Measurements from ENCODE around the gene MAGI3. TPM values are rescaled to one million over a fixed set of nuclear protein-coding genes. Genes with fewer than 3 reads are reported as not detected.
"Not testable (repeated sequence)": the region's sequence is repeated elsewhere in the genome, so short reads cannot be mapped to it uniquely, and the experiment has no call there.

The MAGI3 gene
- polyA plus RNA-seq, 2 of the 4 experiments (the other 2 are of a cell fraction) = 3.8 to 7.9 TPM

DNA sequence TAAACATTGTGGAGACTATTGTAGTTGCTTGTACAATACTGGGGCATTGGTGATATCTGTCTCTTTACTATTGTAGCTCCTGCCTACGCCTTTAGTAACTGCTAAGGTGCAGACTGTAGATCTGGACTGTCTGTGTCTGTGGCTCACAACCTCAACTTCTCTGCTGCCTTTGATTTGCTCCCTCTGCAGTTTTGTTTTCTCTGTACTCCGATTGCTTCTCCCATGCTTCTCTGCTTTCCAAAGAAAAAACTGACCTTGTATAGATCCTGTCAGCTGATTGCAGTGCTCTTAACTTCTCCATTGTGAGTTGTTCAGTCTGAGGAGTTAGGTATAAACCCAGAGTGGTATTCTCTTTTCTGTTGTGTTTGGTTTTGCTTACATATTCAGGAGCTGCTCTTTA, 15.3 kb downstream of the MAGI3 start:
- no peak for TF ChIP-seq FOSL2 (IDR thresholded peaks at IDR 0.05)
- TF ChIP-seq FOSL2 (CRISPR knock-in tag; IDR thresholded peaks at IDR 0.05) = no peak
- TF ChIP-seq HOXA7 (CRISPR knock-in tag; IDR thresholded peaks at IDR 0.05) = no peak
- TF ChIP-seq, protein P1, sequence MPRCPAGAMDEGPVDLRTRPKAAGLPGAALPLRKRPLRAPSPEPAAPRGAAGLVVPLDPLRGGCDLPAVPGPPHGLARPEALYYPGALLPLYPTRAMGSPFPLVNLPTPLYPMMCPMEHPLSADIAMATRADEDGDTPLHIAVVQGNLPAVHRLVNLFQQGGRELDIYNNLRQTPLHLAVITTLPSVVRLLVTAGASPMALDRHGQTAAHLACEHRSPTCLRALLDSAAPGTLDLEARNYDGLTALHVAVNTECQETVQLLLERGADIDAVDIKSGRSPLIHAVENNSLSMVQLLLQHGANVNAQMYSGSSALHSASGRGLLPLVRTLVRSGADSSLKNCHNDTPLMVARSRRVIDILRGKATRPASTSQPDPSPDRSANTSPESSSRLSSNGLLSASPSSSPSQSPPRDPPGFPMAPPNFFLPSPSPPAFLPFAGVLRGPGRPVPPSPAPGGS (IDR thresholded peaks at IDR 0.05) = no peak
- TF ChIP-seq, protein P2, sequence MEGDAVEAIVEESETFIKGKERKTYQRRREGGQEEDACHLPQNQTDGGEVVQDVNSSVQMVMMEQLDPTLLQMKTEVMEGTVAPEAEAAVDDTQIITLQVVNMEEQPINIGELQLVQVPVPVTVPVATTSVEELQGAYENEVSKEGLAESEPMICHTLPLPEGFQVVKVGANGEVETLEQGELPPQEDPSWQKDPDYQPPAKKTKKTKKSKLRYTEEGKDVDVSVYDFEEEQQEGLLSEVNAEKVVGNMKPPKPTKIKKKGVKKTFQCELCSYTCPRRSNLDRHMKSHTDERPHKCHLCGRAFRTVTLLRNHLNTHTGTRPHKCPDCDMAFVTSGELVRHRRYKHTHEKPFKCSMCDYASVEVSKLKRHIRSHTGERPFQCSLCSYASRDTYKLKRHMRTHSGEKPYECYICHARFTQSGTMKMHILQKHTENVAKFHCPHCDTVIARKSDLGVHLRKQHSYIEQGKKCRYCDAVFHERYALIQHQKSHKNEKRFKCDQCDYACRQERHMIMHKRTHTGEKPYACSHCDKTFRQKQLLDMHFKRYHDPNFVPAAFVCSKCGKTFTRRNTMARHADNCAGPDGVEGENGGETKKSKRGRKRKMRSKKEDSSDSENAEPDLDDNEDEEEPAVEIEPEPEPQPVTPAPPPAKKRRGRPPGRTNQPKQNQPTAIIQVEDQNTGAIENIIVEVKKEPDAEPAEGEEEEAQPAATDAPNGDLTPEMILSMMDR (IDR thresholded peaks at IDR 0.05) = no peak
- TF ChIP-seq, protein P3, sequence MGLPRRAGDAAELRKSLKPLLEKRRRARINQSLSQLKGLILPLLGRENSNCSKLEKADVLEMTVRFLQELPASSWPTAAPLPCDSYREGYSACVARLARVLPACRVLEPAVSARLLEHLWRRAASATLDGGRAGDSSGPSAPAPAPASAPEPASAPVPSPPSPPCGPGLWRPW (IDR thresholded peaks at IDR 0.05) = no peak
- TF ChIP-seq MAFK (IDR thresholded peaks at IDR 0.05; ENCODE audit: partially characterized antibody) = no peak
- TF ChIP-seq, protein P4, sequence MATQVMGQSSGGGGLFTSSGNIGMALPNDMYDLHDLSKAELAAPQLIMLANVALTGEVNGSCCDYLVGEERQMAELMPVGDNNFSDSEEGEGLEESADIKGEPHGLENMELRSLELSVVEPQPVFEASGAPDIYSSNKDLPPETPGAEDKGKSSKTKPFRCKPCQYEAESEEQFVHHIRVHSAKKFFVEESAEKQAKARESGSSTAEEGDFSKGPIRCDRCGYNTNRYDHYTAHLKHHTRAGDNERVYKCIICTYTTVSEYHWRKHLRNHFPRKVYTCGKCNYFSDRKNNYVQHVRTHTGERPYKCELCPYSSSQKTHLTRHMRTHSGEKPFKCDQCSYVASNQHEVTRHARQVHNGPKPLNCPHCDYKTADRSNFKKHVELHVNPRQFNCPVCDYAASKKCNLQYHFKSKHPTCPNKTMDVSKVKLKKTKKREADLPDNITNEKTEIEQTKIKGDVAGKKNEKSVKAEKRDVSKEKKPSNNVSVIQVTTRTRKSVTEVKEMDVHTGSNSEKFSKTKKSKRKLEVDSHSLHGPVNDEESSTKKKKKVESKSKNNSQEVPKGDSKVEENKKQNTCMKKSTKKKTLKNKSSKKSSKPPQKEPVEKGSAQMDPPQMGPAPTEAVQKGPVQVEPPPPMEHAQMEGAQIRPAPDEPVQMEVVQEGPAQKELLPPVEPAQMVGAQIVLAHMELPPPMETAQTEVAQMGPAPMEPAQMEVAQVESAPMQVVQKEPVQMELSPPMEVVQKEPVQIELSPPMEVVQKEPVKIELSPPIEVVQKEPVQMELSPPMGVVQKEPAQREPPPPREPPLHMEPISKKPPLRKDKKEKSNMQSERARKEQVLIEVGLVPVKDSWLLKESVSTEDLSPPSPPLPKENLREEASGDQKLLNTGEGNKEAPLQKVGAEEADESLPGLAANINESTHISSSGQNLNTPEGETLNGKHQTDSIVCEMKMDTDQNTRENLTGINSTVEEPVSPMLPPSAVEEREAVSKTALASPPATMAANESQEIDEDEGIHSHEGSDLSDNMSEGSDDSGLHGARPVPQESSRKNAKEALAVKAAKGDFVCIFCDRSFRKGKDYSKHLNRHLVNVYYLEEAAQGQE (IDR thresholded peaks at IDR 0.05) = no peak
- TF ChIP-seq KDM5A (IDR thresholded peaks at IDR 0.05) = no peak
- no peak for TF ChIP-seq NR3C1 (IDR thresholded peaks at IDR 0.05)
- no peak for TF ChIP-seq RAD21 (conservative IDR thresholded peaks at IDR 0.05 in 1 of 2, IDR thresholded peaks at IDR 0.05 in 1 of 2)
- TF ChIP-seq EHMT2 (IDR thresholded peaks at IDR 0.05; ENCODE audit: low read depth) = no peak
- no peak for TF ChIP-seq ZSCAN20 (CRISPR knock-in tag; IDR thresholded peaks at IDR 0.05)
- FAIRE-seq = no peak
- 59% methylated on average over 2 of the region's 2 CpGs for WGBS (ENCODE audit: missing lambda C conversion rate)
- ATAC-seq = no peak
- CTCF ChIA-PET = no interaction called here
- no peak overlapping the region for H3K4me2 ChIP-seq
- no peak overlapping the region for H3K27ac ChIP-seq
- no peak for DNase-seq (ENCODE audit: low read depth in 1 of 2, low spot score in 1 of 2)
- H3K4me1 ChIP-seq = 0 out of 3 replicates have a peak, but pooled peaks cover 9% of the 10 kb centered on the region
- no peak overlapping the region for H3K4me3 ChIP-seq
- POLR2A ChIA-PET = no interaction called here
- no peaks in the 10 kb centered on the region for H3K9me3 ChIP-seq

DNA sequence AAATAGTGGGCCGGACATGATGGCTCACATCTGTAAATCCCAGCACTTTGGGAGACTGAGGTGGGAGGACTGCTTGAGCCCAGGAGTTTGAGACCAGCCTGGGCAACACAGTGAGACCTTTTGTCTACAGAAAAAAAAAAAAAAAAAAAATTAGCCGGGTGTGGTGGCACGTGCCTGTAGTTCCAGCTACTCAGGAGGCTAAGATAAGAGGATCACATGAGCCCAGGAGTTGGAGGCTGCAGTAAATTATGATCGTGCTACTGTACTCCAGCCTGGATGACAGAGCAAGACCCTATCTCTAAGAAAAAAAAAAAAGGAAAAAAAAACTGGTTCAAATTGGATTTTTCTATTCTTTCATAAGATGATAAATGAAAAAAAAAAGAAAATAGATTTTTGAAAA, 15.8 kb downstream of the MAGI3 start:
- H3K4me2 ChIP-seq; H3K4me1 ChIP-seq; H3K27ac ChIP-seq; DNase-seq (ENCODE audit: low read depth in 1 of 2, low spot score in 1 of 2); ATAC-seq; POLR2A ChIA-PET; FAIRE-seq; CTCF ChIA-PET; H3K4me3 ChIP-seq; H3K9me3 ChIP-seq: not testable (repeated sequence)
- WGBS (ENCODE audit: missing lambda C conversion rate) = 95% methylated on average over 4 of the region's 4 CpGs

DNA sequence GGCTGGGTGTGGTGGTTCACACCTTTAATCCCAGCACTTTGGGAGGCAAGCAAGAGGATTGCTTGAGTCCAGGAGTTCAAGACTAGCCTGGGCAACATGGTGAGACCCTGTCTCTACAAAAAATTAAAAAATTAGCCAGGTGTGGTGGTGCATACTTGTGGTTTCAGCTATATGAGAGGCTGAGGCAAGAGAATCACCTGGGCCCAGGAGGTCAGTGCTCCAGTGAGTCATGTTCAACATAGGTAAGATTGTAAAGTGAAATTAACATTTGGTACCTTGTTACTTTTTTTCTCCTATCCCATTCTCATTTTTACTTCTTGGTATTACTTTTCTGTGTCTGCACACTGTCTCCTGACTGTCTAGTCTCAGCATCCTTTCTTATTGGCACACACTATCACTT, 19.0 kb downstream of the MAGI3 start:
- FAIRE-seq (no peak), DNase-seq (ENCODE audit: low read depth in 1 of 2, low spot score in 1 of 2) (no peak), ATAC-seq (no peak)
- Histone ChIP-seq H3K4me1 (0 out of 3 replicates have a peak, but pooled peaks cover 9% of the 10 kb centered on the region), H3K27ac (no peak overlapping the region), H3K4me3 (no peak overlapping the region), H3K9me3 (no peaks in the 10 kb centered on the region), H3K4me2 (no peak overlapping the region)
- TF ChIP-seq BHLHE40 (IDR thresholded peaks at IDR 0.05; ENCODE audit: low read depth, low read length) (no peak), MAZ (IDR thresholded peaks at IDR 0.05; ENCODE audit: borderline replicate concordance, low read depth, low read length) (no peak), RARB (CRISPR knock-in tag; IDR thresholded peaks at IDR 0.05) (no peak), ZNF302 (CRISPR knock-in tag; IDR thresholded peaks at IDR 0.05) (no peak)
- TF ChIP-seq, protein P5, sequence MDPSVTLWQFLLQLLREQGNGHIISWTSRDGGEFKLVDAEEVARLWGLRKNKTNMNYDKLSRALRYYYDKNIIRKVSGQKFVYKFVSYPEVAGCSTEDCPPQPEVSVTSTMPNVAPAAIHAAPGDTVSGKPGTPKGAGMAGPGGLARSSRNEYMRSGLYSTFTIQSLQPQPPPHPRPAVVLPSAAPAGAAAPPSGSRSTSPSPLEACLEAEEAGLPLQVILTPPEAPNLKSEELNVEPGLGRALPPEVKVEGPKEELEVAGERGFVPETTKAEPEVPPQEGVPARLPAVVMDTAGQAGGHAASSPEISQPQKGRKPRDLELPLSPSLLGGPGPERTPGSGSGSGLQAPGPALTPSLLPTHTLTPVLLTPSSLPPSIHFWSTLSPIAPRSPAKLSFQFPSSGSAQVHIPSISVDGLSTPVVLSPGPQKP (IDR thresholded peaks at IDR 0.05; ENCODE audit: low read depth, low read length) = no peak
- ChIA-PET POLR2A (no interaction called here), CTCF (no interaction called here)

DNA sequence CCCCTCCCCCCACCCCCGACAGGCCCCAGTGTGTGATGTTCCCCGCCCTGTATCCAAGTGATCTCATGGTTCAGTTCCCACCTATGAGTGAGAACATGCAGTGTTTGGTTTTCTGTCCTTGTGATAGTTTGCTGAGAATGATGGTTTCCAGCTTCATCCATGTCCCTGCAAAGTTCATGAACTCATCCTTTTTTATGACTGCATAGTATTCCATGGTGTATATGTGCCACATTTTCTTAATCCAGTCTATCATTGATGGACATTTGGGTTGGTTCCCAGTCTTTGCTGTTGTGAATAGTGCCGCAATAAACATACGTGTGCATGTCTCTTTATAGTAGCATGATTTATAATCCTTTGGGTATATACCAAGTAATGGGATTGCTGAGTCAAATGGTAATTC, 21.7 kb downstream of the MAGI3 start:
- not testable (repeated sequence) for ATAC-seq

More for the DNA sequence above, 21.7 kb downstream of the MAGI3 start:
- WGBS (ENCODE audit: missing lambda C conversion rate) = 85% methylated on average over 4 of the region's 4 CpGs
- H3K27ac ChIP-seq; H3K4me3 ChIP-seq; H3K4me2 ChIP-seq; DNase-seq (ENCODE audit: low read depth in 1 of 2, low spot score in 1 of 2); H3K9me3 ChIP-seq; H3K4me1 ChIP-seq; FAIRE-seq; CTCF ChIA-PET: not testable (repeated sequence)
- POLR2A ChIA-PET = interaction anchor here (0.8 kb wide), 1 partner anchor 295 kb away, joined by 4 read pairs; no protein-coding TSS in a partner anchor

Measured in A549 (cell line).